ENCODE measurements around the gene MRTFB. TPM values are rescaled to one million over a fixed set of nuclear protein-coding genes. Genes with fewer than 3 reads are reported as not detected.

Gene MRTFB
- total and polyA plus RNA-seq, 2 of the 13 experiments (the other 11 are each of a cell fraction or from before 2014, with no cell fraction given), result 11.4 to 14.0 TPM

DNA sequence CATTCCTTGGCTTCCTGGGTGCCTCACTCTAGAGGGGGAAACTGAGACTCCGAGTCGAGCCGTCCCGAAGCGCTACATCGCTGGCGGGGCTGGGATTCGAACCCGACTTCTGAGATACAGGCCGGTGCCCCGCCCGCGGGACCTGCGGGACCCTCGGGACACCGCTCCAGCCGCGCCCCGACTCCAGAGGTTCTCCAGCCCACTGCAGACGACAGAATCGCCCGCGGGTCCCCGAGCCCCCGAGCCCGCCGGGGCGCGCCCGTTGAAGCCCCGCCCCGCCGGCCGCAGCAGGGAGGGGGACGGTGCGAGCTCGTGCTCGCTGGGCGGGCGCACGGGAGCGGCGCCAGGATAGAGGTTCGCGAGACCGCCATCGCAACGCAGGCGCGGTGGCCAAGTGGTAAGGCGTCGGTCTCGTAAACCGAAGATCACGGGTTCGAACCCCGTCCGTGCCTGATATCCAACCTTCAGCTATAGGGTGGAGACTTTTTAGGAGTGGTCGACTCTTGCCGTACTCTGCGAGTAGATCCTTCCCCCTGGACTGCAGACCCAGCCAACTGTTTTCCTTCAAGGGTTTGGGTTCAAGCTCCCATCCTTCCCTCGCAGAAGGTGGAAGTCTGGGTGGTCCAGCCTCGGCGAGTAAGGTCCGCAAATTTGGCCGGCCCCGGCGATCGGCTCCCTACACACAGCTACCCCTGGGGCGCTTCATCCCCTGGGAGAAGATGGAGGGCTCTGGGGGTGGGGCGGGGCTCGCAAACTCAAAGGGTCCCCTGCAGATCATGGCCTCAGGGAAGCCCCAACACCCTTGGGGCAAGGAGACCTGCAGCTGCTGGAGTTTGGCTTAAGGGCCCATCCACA is 214.6 kb downstream of the MRTFB start (continued):
- TF ChIP-seq, protein P1, sequence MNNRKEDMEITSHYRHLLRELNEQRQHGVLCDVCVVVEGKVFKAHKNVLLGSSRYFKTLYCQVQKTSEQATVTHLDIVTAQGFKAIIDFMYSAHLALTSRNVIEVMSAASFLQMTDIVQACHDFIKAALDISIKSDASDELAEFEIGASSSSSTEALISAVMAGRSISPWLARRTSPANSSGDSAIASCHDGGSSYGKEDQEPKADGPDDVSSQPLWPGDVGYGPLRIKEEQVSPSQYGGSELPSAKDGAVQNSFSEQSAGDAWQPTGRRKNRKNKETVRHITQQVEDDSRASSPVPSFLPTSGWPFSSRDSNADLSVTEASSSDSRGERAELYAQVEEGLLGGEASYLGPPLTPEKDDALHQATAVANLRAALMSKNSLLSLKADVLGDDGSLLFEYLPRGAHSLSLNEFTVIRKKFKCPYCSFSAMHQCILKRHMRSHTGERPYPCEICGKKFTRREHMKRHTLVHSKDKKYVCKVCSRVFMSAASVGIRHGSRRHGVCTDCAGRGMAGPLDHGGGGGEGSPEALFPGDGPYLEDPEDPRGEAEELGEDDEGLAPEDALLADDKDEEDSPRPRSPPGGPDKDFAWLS (CRISPR knock-in tag; IDR thresholded peaks at IDR 0.05; ENCODE audit: borderline replicate concordance), result peak; percentile 99; the same call in 1 of the 2 replicates
- TF ChIP-seq SIX4 (CRISPR knock-in tag; IDR thresholded peaks at IDR 0.05) (peak; percentile 78), SALL2 (CRISPR knock-in tag; IDR thresholded peaks at IDR 0.05) (peak; percentile 95), ATF7-NPFF (CRISPR knock-in tag; IDR thresholded peaks at IDR 0.05; ENCODE audit: low read depth) (peak; percentile 96), ZNF253 (CRISPR knock-in tag; IDR thresholded peaks at IDR 0.05; ENCODE audit: borderline replicate concordance) (no peak), GABPB1 (CRISPR knock-in tag; IDR thresholded peaks at IDR 0.05) (peak; percentile 83), ZFX (CRISPR knock-in tag; IDR thresholded peaks at IDR 0.05; ENCODE audit: low read depth) (peak; percentile 72), NFRKB (IDR thresholded peaks at IDR 0.05) (no peak), HNF4A (CRISPR knock-in tag; IDR thresholded peaks at IDR 0.05) (peak; percentile 48), KLF9 (CRISPR knock-in tag; IDR thresholded peaks at IDR 0.05; ENCODE audit: low read depth) (peak; percentile 87), XRCC5 (optimal IDR thresholded peaks at IDR 0.05; ENCODE audit: low read length) (peak; percentile 93), HCFC1 (IDR thresholded peaks at IDR 0.05; ENCODE audit: low read depth, low read length) (peak; percentile 51), ZNF34 (CRISPR knock-in tag; IDR thresholded peaks at IDR 0.05; ENCODE audit: borderline replicate concordance) (peak; percentile 99; the same call in 1 of the 2 replicates), ZMYM2 (CRISPR knock-in tag; IDR thresholded peaks at IDR 0.05) (no peak; the same call in none of the 2 replicates), KDM3A (CRISPR knock-in tag; IDR thresholded peaks at IDR 0.05; ENCODE audit: low read depth) (peak; percentile 96), SALL1 (CRISPR knock-in tag; IDR thresholded peaks at IDR 0.05) (peak; percentile 86), HNRNPH1 (optimal IDR thresholded peaks at IDR 0.05; ENCODE audit: low read depth, low read length) (no peak), HNRNPL (IDR thresholded peaks at IDR 0.05; ENCODE audit: low read depth, low read length) (0 out of 2 replicates have a peak, but pooled peaks have one; percentile 45), RAD21 (CRISPR knock-in tag; IDR thresholded peaks at IDR 0.05) (peak; percentile 79), ZNF747 (CRISPR knock-in tag; IDR thresholded peaks at IDR 0.05; ENCODE audit: borderline replicate concordance) (peak; percentile 89; the same call in 1 of the 2 replicates), CREM (IDR thresholded peaks at IDR 0.05) (no peak; the same call in 1 of the 2 replicates), CREM (CRISPR knock-in tag; IDR thresholded peaks at IDR 0.05) (no peak)
- TF ChIP-seq, protein P2, sequence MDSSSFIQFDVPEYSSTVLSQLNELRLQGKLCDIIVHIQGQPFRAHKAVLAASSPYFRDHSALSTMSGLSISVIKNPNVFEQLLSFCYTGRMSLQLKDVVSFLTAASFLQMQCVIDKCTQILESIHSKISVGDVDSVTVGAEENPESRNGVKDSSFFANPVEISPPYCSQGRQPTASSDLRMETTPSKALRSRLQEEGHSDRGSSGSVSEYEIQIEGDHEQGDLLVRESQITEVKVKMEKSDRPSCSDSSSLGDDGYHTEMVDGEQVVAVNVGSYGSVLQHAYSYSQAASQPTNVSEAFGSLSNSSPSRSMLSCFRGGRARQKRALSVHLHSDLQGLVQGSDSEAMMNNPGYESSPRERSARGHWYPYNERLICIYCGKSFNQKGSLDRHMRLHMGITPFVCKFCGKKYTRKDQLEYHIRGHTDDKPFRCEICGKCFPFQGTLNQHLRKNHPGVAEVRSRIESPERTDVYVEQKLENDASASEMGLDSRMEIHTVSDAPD (CRISPR knock-in tag; IDR thresholded peaks at IDR 0.05), result peak; percentile 70; the same call in 1 of the 2 replicates
- TF ChIP-seq, protein P3, sequence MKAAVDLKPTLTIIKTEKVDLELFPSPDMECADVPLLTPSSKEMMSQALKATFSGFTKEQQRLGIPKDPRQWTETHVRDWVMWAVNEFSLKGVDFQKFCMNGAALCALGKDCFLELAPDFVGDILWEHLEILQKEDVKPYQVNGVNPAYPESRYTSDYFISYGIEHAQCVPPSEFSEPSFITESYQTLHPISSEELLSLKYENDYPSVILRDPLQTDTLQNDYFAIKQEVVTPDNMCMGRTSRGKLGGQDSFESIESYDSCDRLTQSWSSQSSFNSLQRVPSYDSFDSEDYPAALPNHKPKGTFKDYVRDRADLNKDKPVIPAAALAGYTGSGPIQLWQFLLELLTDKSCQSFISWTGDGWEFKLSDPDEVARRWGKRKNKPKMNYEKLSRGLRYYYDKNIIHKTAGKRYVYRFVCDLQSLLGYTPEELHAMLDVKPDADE (CRISPR knock-in tag; IDR thresholded peaks at IDR 0.05), result peak; percentile 90
- TF ChIP-seq, protein P4, sequence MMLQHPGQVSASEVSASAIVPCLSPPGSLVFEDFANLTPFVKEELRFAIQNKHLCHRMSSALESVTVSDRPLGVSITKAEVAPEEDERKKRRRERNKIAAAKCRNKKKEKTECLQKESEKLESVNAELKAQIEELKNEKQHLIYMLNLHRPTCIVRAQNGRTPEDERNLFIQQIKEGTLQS (CRISPR knock-in tag; IDR thresholded peaks at IDR 0.05), result 0 out of 2 replicates have a peak, but pooled peaks have one; percentile 65
- TF ChIP-seq, protein P5, sequence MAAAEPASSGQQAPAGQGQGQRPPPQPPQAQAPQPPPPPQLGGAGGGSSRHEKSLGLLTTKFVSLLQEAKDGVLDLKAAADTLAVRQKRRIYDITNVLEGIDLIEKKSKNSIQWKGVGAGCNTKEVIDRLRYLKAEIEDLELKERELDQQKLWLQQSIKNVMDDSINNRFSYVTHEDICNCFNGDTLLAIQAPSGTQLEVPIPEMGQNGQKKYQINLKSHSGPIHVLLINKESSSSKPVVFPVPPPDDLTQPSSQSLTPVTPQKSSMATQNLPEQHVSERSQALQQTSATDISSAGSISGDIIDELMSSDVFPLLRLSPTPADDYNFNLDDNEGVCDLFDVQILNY (CRISPR knock-in tag; conservative IDR thresholded peaks at IDR 0.05), result peak; percentile 65; the same call in 1 of the 2 replicates

All from HepG2 (cell line).